WTC11 (cell line): ENCODE data around the gene TOP2A. TPM values are rescaled to one million over a fixed set of nuclear protein-coding genes. Genes with fewer than 3 reads are reported as not detected.

Experiments
- ATAC-seq: fragments of 200-7000 bp; cut with Tn5 transposase; 2 replicates; pipeline ENCODE4 v1.10.0; 2021; ENCODE audit warnings: mild to moderate bottlenecking, moderate library complexity
- CTCF ChIA-PET: fragments of 300-600 bp; sonication (Branson Sonifier 250); formaldehyde crosslinking; loops from one replicate; lab custom pipeline; 2021; ENCODE audit warnings: antibody characterized with exemption; lab: Charles Lee
- POLR2A ChIA-PET: fragments of 350-600 bp; sonication (Branson Sonifier 250); formaldehyde crosslinking; loops from one replicate; lab custom pipeline; 2021; ENCODE audit warnings: antibody characterized with exemption; lab: Charles Lee
- DNase-seq: peaks from one replicate; pipeline ENCODE4 v3.0.0; 2021; ENCODE audit warnings: low spot score
- H3K27ac Mint-ChIP-seq: 2 replicates; pipeline ENCODE4 v1.8.0; 2021; ENCODE audit warnings: mixed read lengths
- H3K27me3 Mint-ChIP-seq: 2 replicates; pipeline ENCODE4 v1.8.0; 2021; ENCODE audit warnings: low read depth, mild to moderate bottlenecking, moderate library complexity, mixed read lengths
- H3K36me3 Mint-ChIP-seq: 2 replicates; pipeline ENCODE4 v1.8.0; 2021; ENCODE audit warnings: mixed read lengths
- H3K4me1 Mint-ChIP-seq: 2 replicates; pipeline ENCODE4 v1.8.0; 2022; ENCODE audit warnings: mixed read lengths
- H3K4me3 Mint-ChIP-seq: 2 replicates; pipeline ENCODE4 v1.8.0; 2021; ENCODE audit warnings: mild to moderate bottlenecking, moderate library complexity, mixed read lengths
- H3K9me3 Mint-ChIP-seq: 2 replicates; pipeline ENCODE4 v1.8.0; 2021; ENCODE audit warnings: mixed read lengths
- AR ChIP-seq: fragments of 250-450 bp; sonication (Bioruptor Pico); IDR thresholded peaks from 2 replicates; pipeline ENCODE4 v1.9.0; 2021; ENCODE audit warnings: mild to moderate bottlenecking
- E2F1 ChIP-seq: sonication (generic); formaldehyde crosslinking; IDR thresholded peaks from 2 replicates; pipeline ENCODE4 v1.8.0; 2022; ENCODE audit warnings: mild to moderate bottlenecking, missing genetic modification reagents
- ERG ChIP-seq: fragments of 250-450 bp; sonication (Bioruptor Pico); IDR thresholded peaks from 2 replicates; pipeline ENCODE4 v1.8.0; 2021; ENCODE audit warnings: mild to moderate bottlenecking
- GABPB1 ChIP-seq: sonication (generic); formaldehyde crosslinking; IDR thresholded peaks from 2 replicates; pipeline ENCODE4 v1.8.1; 2023; ENCODE audit warnings: mild to moderate bottlenecking, missing genetic modification reagents
- GTF2I ChIP-seq: fragments of 250-450 bp; sonication (Bioruptor Pico); conservative IDR thresholded peaks from 2 replicates; pipeline ENCODE4 v1.4.0; 2021; ENCODE audit warnings: mild to moderate bottlenecking
- HMGXB4 ChIP-seq: sonication (generic); formaldehyde crosslinking; IDR thresholded peaks from 2 replicates; pipeline ENCODE4 v1.8.1; 2023; ENCODE audit warnings: mild to moderate bottlenecking, moderate library complexity, missing genetic modification reagents
- NFATC4 ChIP-seq: fragments of 250-450 bp; sonication (Bioruptor Pico); IDR thresholded peaks from 2 replicates; pipeline ENCODE4 v1.9.0; 2021; ENCODE audit warnings: mild to moderate bottlenecking
- NFYB ChIP-seq: sonication (generic); formaldehyde crosslinking; conservative IDR thresholded peaks from 2 replicates; pipeline ENCODE4 v1.8.0; 2022; ENCODE audit warnings: low read depth, missing genetic modification reagents
- RELA ChIP-seq: sonication (generic); formaldehyde crosslinking; IDR thresholded peaks from 2 replicates; pipeline ENCODE4 v1.8.1; 2022; ENCODE audit warnings: missing genetic modification reagents, mild to moderate bottlenecking, borderline replicate concordance
- RORB ChIP-seq: fragments of 250-450 bp; sonication (Bioruptor Pico); IDR thresholded peaks from 2 replicates; pipeline ENCODE4 v1.9.0; 2021; ENCODE audit warnings: mild to moderate bottlenecking
- SMAD3 ChIP-seq: sonication (generic); formaldehyde crosslinking; IDR thresholded peaks from 2 replicates; pipeline ENCODE4 v1.8.0; 2022; ENCODE audit warnings: missing genetic modification reagents, mild to moderate bottlenecking, borderline replicate concordance
- SP1 ChIP-seq: sonication (generic); formaldehyde crosslinking; conservative IDR thresholded peaks from 2 replicates; pipeline ENCODE4 v1.8.1; 2022; ENCODE audit warnings: missing genetic modification reagents
- STAT6 ChIP-seq: sonication (generic); formaldehyde crosslinking; conservative IDR thresholded peaks from 2 replicates; pipeline ENCODE4 v1.8.1; 2023; ENCODE audit warnings: mild to moderate bottlenecking, low read depth, missing genetic modification reagents, moderate library complexity
- TP53 ChIP-seq: sonication (generic); formaldehyde crosslinking; IDR thresholded peaks from 2 replicates; pipeline ENCODE4 v1.8.1; 2023; ENCODE audit warnings: mild to moderate bottlenecking, missing genetic modification reagents
- ZNF121 ChIP-seq: sonication (generic); formaldehyde crosslinking; IDR thresholded peaks from 2 replicates; pipeline ENCODE4 v1.8.0; 2023; ENCODE audit warnings: missing genetic modification reagents
- ZNF425 ChIP-seq: fragments of 250-450 bp; sonication (Bioruptor Pico); conservative IDR thresholded peaks from 2 replicates; pipeline ENCODE4 v1.9.0; 2021; ENCODE audit warnings: mild to moderate bottlenecking
- total RNA-seq: library from RNA; stranded (reverse); gene quantifications from 3 replicates; pipeline ENCODE4 v1.2.3, GENCODE V29; 2021
- TF ChIP-seq, protein P1 (sequence below): sonication (generic); formaldehyde crosslinking; IDR thresholded peaks from 2 replicates; pipeline ENCODE4 v1.8.0; 2023; ENCODE audit warnings: mild to moderate bottlenecking, missing genetic modification reagents

The TOP2A gene
- total RNA-seq, 1 experiment from 2014 or later, result 307 TPM

- ATAC-seq, result no peak
- Mint-ChIP-seq H3K27ac (no peak overlapping the region), H3K4me3 (no peak overlapping the region), H3K9me3 (no peaks in the 10 kb centered on the region), H3K27me3 (peaks cover 12% of the 10 kb centered on the region), H3K36me3 (no peaks in the 10 kb centered on the region), H3K4me1 (peaks cover 21% of the 10 kb centered on the region)
- no peak for TF ChIP-seq NFYB (CRISPR knock-in tag)
- TF ChIP-seq ZNF425, result no peak
- TF ChIP-seq SP1 (CRISPR knock-in tag), result no peak
- TF ChIP-seq GABPB1 (CRISPR knock-in tag), result no peak
- TF ChIP-seq AR (CRISPR knock-in tag), result no peak
- no peak for TF ChIP-seq E2F1
- TF ChIP-seq ZNF121, result no peak
- TF ChIP-seq GTF2I (CRISPR knock-in tag), result no peak
- no peak for TF ChIP-seq NFATC4 (CRISPR knock-in tag)
- TF ChIP-seq RELA (CRISPR knock-in tag), result no peak
- no peak for TF ChIP-seq STAT6
- no peak for DNase-seq
- CTCF ChIA-PET, result interaction anchor here (0.5 to 17.3 kb wide), 9 partner anchors 10 to 120 kb away, joined by 3 to 293 read pairs (median 9); partner anchors contain the start of gene GJD3
- POLR2A ChIA-PET, result no interaction called here
Measured at GRCh38 chr17:40440166-40440565, 22.5 kb upstream of the TOP2A start.

DNA sequence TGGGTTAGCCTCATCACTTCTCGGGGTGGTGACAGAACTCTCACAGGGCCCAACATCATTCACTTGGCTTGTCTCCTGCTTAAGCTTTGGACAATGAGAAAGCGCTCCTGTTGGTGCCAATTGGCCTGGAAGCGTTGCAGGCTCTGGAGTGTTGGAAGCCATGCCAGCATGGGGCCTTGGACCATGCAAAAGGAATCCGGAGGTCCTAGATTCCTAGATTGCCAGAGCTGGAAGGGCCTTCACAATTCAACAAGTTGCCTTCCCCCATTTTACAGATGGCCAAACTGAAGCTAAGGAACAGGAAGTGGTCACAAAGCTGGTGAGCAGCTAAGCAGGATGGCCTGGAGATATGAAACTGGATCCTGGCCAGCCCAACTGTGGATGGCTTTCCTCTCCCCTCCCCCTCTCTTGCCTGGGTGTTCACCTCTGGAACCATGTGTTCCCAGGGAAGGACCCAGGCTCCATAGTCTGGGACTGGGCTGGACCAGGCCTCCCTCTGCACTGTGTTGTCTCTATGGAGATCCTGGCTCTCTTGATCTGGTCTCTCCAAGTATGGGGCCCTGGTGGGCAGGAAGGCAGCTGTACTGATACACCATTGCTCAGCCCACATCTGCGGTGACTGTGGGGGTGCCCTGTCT lies 19.5 kb upstream of the TOP2A start:
- ATAC-seq (no peak), DNase-seq (no peak)
- Mint-ChIP-seq H3K4me3 (no peak overlapping the region), H3K36me3 (no peaks in the 10 kb centered on the region), H3K27ac (no peak overlapping the region), H3K27me3 (peaks cover 8% of the 10 kb centered on the region), H3K4me1 (peaks cover 10% of the 10 kb centered on the region), H3K9me3 (no peaks in the 10 kb centered on the region)
- CTCF ChIA-PET, result interaction anchor here (1.8 to 17.3 kb wide), 5 partner anchors 12 to 96 kb away, joined by 3 to 293 read pairs (median 7); partner anchors contain the start of gene TOP2A
- POLR2A ChIA-PET, result no interaction called here
- TF ChIP-seq HMGXB4 (CRISPR knock-in tag) (no peak), SMAD3 (CRISPR knock-in tag) (no peak), ERG (no peak), TP53 (no peak), RORB (CRISPR knock-in tag) (no peak)
- TF ChIP-seq, protein P1, sequence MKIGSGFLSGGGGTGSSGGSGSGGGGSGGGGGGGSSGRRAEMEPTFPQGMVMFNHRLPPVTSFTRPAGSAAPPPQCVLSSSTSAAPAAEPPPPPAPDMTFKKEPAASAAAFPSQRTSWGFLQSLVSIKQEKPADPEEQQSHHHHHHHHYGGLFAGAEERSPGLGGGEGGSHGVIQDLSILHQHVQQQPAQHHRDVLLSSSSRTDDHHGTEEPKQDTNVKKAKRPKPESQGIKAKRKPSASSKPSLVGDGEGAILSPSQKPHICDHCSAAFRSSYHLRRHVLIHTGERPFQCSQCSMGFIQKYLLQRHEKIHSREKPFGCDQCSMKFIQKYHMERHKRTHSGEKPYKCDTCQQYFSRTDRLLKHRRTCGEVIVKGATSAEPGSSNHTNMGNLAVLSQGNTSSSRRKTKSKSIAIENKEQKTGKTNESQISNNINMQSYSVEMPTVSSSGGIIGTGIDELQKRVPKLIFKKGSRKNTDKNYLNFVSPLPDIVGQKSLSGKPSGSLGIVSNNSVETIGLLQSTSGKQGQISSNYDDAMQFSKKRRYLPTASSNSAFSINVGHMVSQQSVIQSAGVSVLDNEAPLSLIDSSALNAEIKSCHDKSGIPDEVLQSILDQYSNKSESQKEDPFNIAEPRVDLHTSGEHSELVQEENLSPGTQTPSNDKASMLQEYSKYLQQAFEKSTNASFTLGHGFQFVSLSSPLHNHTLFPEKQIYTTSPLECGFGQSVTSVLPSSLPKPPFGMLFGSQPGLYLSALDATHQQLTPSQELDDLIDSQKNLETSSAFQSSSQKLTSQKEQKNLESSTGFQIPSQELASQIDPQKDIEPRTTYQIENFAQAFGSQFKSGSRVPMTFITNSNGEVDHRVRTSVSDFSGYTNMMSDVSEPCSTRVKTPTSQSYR (CRISPR knock-in tag), result no peak
